Measurements from ENCODE around the gene CACNA1A. TPM values are rescaled to one million over a fixed set of nuclear protein-coding genes. Genes with fewer than 3 reads are reported as not detected.

Gene CACNA1A
- total RNA-seq, 1 donor from 2014 or later = 16.5 TPM

DNA sequence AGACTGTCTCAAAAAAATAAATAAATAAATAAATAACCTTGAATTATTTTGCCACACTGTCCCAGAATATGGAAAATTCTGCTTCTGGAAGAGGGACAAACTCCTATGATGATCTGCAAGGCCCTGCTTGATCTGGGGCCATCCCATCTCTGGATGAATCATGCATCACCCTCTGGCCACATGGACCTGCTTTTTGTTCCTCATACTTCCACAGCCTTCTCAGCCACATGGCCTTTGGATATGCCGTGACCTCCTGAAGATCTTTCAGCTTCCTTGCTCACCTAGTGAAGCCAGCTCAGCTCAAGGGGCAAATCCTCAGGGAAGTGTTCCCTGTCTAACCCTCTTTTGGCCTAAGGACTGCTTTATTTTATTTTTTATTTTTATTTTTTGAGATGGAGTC is 345.7 kb downstream of the CACNA1A start:
- Histone ChIP-seq H4K20me1 (ENCODE audit: low read depth) (no peaks in the 10 kb centered on the region), H3K4me3 (no peak overlapping the region), H3K79me2 (ENCODE audit: low read depth) (no peaks in the 10 kb centered on the region), H3K4me2 (no peak overlapping the region), H3K27me3 (no peaks in the 10 kb centered on the region), H3K9ac (no peak overlapping the region), H3K4me1 (peaks cover 25% of the 10 kb centered on the region), H3F3A (ENCODE audit: low read depth) (peaks cover 57% of the 10 kb centered on the region), H3K27ac (no peak overlapping the region), H3K9me3 (ENCODE audit: low read depth) (no peaks in the 10 kb centered on the region), H3K36me3 (no peaks in the 10 kb centered on the region), H2AFZ (replicated peaks) (no peak overlapping the region)
- H3K4me1 Mint-ChIP-seq = peaks cover 44% of the 10 kb centered on the region
- DNase-seq (ENCODE audit: low spot score) = no peak
- H3K27ac Mint-ChIP-seq = no peak overlapping the region
- H3K4me3 Mint-ChIP-seq = no peak overlapping the region
- H3K9me3 Mint-ChIP-seq = no peaks in the 10 kb centered on the region
- TF ChIP-seq, protein P1, sequence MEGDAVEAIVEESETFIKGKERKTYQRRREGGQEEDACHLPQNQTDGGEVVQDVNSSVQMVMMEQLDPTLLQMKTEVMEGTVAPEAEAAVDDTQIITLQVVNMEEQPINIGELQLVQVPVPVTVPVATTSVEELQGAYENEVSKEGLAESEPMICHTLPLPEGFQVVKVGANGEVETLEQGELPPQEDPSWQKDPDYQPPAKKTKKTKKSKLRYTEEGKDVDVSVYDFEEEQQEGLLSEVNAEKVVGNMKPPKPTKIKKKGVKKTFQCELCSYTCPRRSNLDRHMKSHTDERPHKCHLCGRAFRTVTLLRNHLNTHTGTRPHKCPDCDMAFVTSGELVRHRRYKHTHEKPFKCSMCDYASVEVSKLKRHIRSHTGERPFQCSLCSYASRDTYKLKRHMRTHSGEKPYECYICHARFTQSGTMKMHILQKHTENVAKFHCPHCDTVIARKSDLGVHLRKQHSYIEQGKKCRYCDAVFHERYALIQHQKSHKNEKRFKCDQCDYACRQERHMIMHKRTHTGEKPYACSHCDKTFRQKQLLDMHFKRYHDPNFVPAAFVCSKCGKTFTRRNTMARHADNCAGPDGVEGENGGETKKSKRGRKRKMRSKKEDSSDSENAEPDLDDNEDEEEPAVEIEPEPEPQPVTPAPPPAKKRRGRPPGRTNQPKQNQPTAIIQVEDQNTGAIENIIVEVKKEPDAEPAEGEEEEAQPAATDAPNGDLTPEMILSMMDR (IDR thresholded peaks at IDR 0.05) = no peak
- TF ChIP-seq EZH2 (IDR thresholded peaks at IDR 0.05) = no peak
- no peak for TF ChIP-seq EZH2phosphoT487 (IDR thresholded peaks at IDR 0.05)
- H3K36me3 Mint-ChIP-seq = no peaks in the 10 kb centered on the region
- peaks cover 9% of the 10 kb centered on the region for H3K27me3 Mint-ChIP-seq (ENCODE audit: insufficient read depth, low read depth)

DNA sequence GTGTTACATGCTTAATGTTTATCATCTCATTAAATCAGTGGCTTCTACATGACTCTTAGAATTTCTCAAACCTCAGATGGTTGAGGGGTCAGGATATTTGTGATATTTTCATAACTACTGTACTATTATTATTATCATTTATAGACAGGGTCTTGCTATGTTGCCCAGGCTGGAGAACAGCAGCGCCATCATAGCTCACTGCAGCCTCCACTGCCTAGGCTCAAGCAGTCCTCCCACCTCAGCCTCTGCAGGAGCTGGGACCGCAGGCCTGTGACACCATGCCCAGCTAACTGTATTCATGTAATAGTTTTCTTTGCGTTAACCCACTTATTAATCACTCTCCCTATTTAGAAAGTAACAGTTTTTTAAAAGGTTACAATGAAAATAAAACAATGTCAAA is 346.6 kb downstream of the CACNA1A start:
- no peaks in the 10 kb centered on the region for H3K27me3 ChIP-seq
- TF ChIP-seq, protein P1 (IDR thresholded peaks at IDR 0.05) = no peak
- no peak for TF ChIP-seq EZH2phosphoT487 (IDR thresholded peaks at IDR 0.05)
- TF ChIP-seq EZH2 (IDR thresholded peaks at IDR 0.05) = no peak
- Mint-ChIP-seq H3K36me3 (no peaks in the 10 kb centered on the region), H3K4me3 (no peak overlapping the region), H3K4me1 (peaks cover 43% of the 10 kb centered on the region), H3K9me3 (no peaks in the 10 kb centered on the region), H3K27me3 (ENCODE audit: insufficient read depth, low read depth) (peaks cover 9% of the 10 kb centered on the region), H3K27ac (no peak overlapping the region)
- no peak overlapping the region for H3K4me3 ChIP-seq
- H3K9ac ChIP-seq = no peak overlapping the region
- peaks cover 7% of the 10 kb centered on the region for H4K20me1 ChIP-seq (ENCODE audit: low read depth)
- no peaks in the 10 kb centered on the region for H3K9me3 ChIP-seq (ENCODE audit: low read depth)
- peaks cover 7% of the 10 kb centered on the region for H3K79me2 ChIP-seq (ENCODE audit: low read depth)
- no peak overlapping the region for H2AFZ ChIP-seq (replicated peaks)
- H3K4me2 ChIP-seq = no peak overlapping the region
- no peaks in the 10 kb centered on the region for H3K36me3 ChIP-seq
- DNase-seq (ENCODE audit: low spot score) = no peak
- no peak overlapping the region for H3K27ac ChIP-seq
- peaks cover 17% of the 10 kb centered on the region for H3K4me1 ChIP-seq
- peaks cover 56% of the 10 kb centered on the region for H3F3A ChIP-seq (ENCODE audit: low read depth)

All from neural progenitor cell (in vitro differentiated cells).